MCF 10A (cell line): Measurements from ENCODE around the gene UBE2L6. TPM values are rescaled to one million over a fixed set of nuclear protein-coding genes. Genes with fewer than 3 reads are reported as not detected.
A peak's percentile ranks its signal among the peaks of the same experiment; 100 is the strongest.

Experiments used
- BruUV-seq: library from RNA; stranded (reverse); fragments of 400-500 nt; replicated peaks from 2 replicates; lab custom pipeline; 2021; lab: Mats Ljungman, UMichigan
- CTCF ChIA-PET: fragments of 300-600 bp; sonication (Branson Sonifier 250); formaldehyde crosslinking; extraction: SDS; loops from one replicate; lab custom pipeline; 2021; ENCODE audit warnings: antibody characterized with exemption, inconsistent platforms; lab: Yijun Ruan, JAX
- POLR2A ChIA-PET: fragments of 300-600, 350-650 bp; sonication (Branson Sonifier 250); formaldehyde crosslinking; extraction: SDS; loops from one replicate; lab custom pipeline; 2020; ENCODE audit warnings: antibody characterized with exemption, inconsistent platforms; lab: Yijun Ruan, JAX
- DNase-seq: peaks from one replicate; pipeline ENCODE4 v3.0.0-alpha.2; 2018; ENCODE audit not compliant: unreplicated experiment
- H3K27ac Mint-ChIP-seq: one replicate; pipeline ENCODE4 v1.8.0; 2022; ENCODE audit warnings: mild to moderate bottlenecking, low read depth, mixed read lengths; ENCODE audit not compliant: unreplicated experiment
- H3K27me3 Mint-ChIP-seq: one replicate; pipeline ENCODE4 v1.8.0; 2022; ENCODE audit warnings: mixed read lengths; ENCODE audit not compliant: insufficient read depth, unreplicated experiment
- H3K36me3 Mint-ChIP-seq: one replicate; pipeline ENCODE4 v1.8.0; 2022; ENCODE audit warnings: mild to moderate bottlenecking, moderate library complexity, mixed read lengths; ENCODE audit not compliant: insufficient read depth, unreplicated experiment
- H3K4me1 Mint-ChIP-seq: one replicate; pipeline ENCODE4 v1.8.0; 2022; ENCODE audit warnings: mixed read lengths; ENCODE audit not compliant: insufficient read depth, unreplicated experiment
- H3K4me3 Mint-ChIP-seq: one replicate; pipeline ENCODE4 v1.8.0; 2022; ENCODE audit warnings: mild to moderate bottlenecking, moderate library complexity, mixed read lengths; ENCODE audit not compliant: unreplicated experiment
- H3K9me3 Mint-ChIP-seq: one replicate; pipeline ENCODE4 v1.8.0; 2022; ENCODE audit warnings: mixed read lengths; ENCODE audit not compliant: unreplicated experiment
- CTCF ChIP-seq: fragments of 200-600 bp; IDR thresholded peaks from one replicate; pipeline ENCODE4 v1.8.0; 2022; ENCODE audit warnings: antibody characterized with exemption, mild to moderate bottlenecking; ENCODE audit not compliant: unreplicated experiment
- intact Hi-C: fragments of 100-400 bp; cut with micrococcal nuclease; formaldehyde crosslinking; loops from 2 replicates; pipeline ENCODE4 v1.14.1; 2022
- total RNA-seq: library from RNA; stranded (reverse); gene quantifications from 2 replicates; pipeline ENCODE4 v1.2.3, GENCODE V29; 2022

The UBE2L6 gene
- total RNA-seq, 1 experiment from 2014 or later: 17.0 TPM

DNA sequence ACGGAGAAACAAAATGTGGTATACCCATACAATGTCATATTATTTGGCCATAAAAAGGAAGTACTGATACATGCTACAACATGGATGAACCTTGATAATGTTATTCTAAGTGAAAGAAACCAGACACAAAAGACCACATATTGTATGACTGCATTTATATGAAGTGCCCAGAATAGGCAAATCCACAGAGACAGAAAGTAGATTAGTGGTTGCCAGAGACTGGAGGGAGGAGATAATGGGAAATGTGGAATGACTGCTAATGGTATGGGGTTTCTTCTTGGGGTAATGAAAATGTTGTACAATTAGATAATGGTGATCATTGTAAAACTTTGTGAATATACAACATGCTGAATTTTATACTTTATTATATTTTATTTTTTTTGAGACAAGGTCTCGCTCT lies 46.4 kb downstream of the UBE2L6 start:
- ChIA-PET CTCF (interaction anchor here (0.6 to 6.9 kb wide), 8 partner anchors 15 to 192 kb away, joined by 3 to 58 read pairs (median 4); no protein-coding TSS in a partner anchor), POLR2A (interaction anchor here (0.7 kb wide), 2 partner anchors 28 to 94 kb away, joined by 3 to 5 read pairs; no protein-coding TSS in a partner anchor)
- Mint-ChIP-seq H3K9me3 (no peaks in the 10 kb centered on the region), H3K4me1 (no peaks in the 10 kb centered on the region), H3K27me3 (no peaks in the 10 kb centered on the region), H3K27ac (no peak overlapping the region), H3K36me3 (peaks cover 9% of the 10 kb centered on the region), H3K4me3 (no peak overlapping the region)
- BruUV-seq: no TSS peak
- no peak for DNase-seq
- no peak for TF ChIP-seq CTCF
- intact Hi-C loops: no loop called here

DNA sequence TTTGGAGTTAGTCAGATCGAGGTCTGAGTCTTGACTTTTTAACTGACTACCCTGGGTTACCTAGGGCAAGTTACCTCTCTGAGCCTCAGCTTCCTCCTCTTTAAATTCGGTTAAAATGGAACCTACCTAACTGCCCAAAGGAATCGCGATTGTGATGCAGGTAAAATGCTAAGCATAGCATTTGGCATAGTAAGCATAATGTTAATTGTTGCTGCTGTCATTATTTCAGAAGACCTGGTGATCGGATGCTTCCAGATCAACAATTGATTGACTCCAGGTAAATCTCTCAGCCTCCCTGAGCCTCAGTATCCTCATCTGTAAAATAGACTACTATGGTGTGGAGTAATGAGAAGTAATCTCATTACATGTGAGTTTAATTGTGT lies 51.4 kb downstream of the UBE2L6 start:
- no TSS peak for BruUV-seq
- no peak for DNase-seq
- H3K27ac Mint-ChIP-seq: peak overlapping the region; percentile 21
- CTCF ChIA-PET: interaction anchor here (0.6 to 7.1 kb wide), 10 partner anchors 11 to 171 kb away, joined by 3 to 70 read pairs (median 7); no protein-coding TSS in a partner anchor
- intact Hi-C loops: no loop called here
- peak overlapping the region; percentile 83 for H3K4me3 Mint-ChIP-seq
- no peaks in the 10 kb centered on the region for H3K4me1 Mint-ChIP-seq
- no peak for TF ChIP-seq CTCF
- no peaks in the 10 kb centered on the region for H3K9me3 Mint-ChIP-seq
- POLR2A ChIA-PET: interaction anchor here (0.7 to 1.7 kb wide), 8 partner anchors 9 to 90 kb away, joined by 3 to 6 read pairs (median 4); partner anchors contain the start of genes RTN4RL2 and TIMM10
- no peaks in the 10 kb centered on the region for H3K27me3 Mint-ChIP-seq
- H3K36me3 Mint-ChIP-seq: no peaks in the 10 kb centered on the region

DNA sequence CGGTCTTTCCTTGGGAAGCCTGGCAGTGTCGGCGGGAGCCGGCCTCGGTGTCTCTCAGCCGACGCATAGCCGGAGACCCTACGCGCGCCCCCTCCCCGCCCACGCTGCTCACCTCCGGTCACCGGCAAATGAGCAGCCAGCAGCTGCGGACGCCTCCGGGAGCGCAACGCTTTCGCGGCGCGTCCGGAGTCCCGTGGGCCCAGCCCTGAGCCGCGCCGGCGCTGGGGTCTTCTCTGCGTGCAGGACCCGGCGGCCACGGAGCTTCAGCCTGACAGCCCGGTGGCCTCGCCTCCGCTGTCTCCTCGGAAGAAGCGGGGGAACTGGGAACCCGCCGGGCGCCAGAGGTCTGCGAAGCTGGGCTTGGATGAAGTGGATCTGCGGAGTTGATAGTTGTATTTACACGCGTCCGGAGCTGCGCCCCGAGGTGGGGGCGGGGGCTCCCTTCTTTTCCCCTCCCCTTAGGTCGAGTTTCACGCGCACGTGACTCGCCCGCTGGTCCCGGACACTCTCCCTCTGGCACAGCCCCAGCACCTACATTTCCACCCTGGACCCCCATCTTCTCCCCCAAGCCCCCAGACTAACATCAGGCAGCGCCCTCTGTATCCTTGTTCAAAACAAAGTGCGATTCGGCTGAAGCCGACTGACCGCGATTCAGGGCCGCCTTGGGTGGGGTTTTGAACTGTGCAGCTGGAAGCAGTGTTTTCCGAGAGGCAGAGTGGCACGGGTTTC lies 52.0 kb downstream of the UBE2L6 start, which contains the start of gene SLC43A1:
SLC43A1 (minus strand) TSS at position 371 of the 729 bp plus-strand sequence. CDS start 1,591 bp downstream, outside the sequence.
- intact Hi-C loops: no loop called here
- no peaks in the 10 kb centered on the region for H3K9me3 Mint-ChIP-seq
- H3K27me3 Mint-ChIP-seq: no peaks in the 10 kb centered on the region
- ChIA-PET CTCF (interaction anchor here (0.6 to 7.1 kb wide), 11 partner anchors 12 to 170 kb away, joined by 3 to 70 read pairs (median 4); no protein-coding TSS in a partner anchor), POLR2A (interaction anchor here (0.7 to 1.7 kb wide), 10 partner anchors 9 to 204 kb away, joined by 3 to 6 read pairs (median 4); partner anchors contain the start of genes RTN4RL2 and TIMM10)
- DNase-seq: peak; percentile 42
- no peaks in the 10 kb centered on the region for H3K36me3 Mint-ChIP-seq
- H3K4me1 Mint-ChIP-seq: no peaks in the 10 kb centered on the region
- peak within 1 kb of the TSS; percentile 83 for H3K4me3 Mint-ChIP-seq
- H3K27ac Mint-ChIP-seq: peak within 1 kb of the TSS; percentile 21
- TF ChIP-seq CTCF: no peak
- no TSS peak for BruUV-seq
